A673 (cell line): ENCODE measurements around the gene PRRG4.

ENCODE experiments used
- EZH2 ChIP-seq: fragments of 200-600 bp; sonication (generic); IDR thresholded peaks from 2 replicates; pipeline ENCODE4 v1.6.1; 2017; ENCODE audit warnings: borderline replicate concordance, low read depth, mild to moderate bottlenecking, mixed read lengths, antibody characterized with exemption, low read length; ENCODE audit not compliant: poor library complexity, severe bottlenecking
- TF ChIP-seq, protein P1 (sequence below): fragments of 300-800, 200-600 bp; sonication (generic); conservative IDR thresholded peaks from 2 replicates; pipeline ENCODE4 v1.5.1; 2017; ENCODE audit warnings: low read depth, mild to moderate bottlenecking, antibody characterized with exemption, low read length, moderate library complexity, mixed read lengths

DNA sequence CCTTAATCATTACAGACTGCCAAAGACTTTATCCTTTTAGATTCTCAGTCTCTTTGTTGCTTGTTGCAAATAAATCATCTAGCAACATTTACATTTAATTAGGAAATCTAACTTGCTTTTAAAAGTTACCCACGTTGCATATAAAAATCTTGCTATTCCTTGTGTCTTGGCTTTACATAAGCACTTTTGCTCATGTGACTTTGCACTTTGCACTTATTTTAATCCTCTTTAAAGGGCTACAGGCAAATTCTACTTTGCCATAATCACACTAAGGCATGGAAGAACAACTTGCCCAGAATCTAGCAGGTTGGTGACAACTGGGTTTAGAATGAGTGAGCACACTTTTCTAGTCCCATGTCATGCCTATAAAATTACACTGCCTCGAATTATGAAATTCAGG, 25.9 kb downstream of the PRRG4 start:
- TF ChIP-seq, protein P1, sequence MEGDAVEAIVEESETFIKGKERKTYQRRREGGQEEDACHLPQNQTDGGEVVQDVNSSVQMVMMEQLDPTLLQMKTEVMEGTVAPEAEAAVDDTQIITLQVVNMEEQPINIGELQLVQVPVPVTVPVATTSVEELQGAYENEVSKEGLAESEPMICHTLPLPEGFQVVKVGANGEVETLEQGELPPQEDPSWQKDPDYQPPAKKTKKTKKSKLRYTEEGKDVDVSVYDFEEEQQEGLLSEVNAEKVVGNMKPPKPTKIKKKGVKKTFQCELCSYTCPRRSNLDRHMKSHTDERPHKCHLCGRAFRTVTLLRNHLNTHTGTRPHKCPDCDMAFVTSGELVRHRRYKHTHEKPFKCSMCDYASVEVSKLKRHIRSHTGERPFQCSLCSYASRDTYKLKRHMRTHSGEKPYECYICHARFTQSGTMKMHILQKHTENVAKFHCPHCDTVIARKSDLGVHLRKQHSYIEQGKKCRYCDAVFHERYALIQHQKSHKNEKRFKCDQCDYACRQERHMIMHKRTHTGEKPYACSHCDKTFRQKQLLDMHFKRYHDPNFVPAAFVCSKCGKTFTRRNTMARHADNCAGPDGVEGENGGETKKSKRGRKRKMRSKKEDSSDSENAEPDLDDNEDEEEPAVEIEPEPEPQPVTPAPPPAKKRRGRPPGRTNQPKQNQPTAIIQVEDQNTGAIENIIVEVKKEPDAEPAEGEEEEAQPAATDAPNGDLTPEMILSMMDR: no peak
- TF ChIP-seq EZH2: no peak
